Sigmoid colon (tissue), 3 donors: ENCODE results near the gene SRGAP2B.
"Not testable (repeated sequence)": the region's sequence is repeated elsewhere in the genome, so short reads cannot be mapped to it uniquely, and the experiment has no call there.

ENCODE experiments used
- POLR2A ChIP-seq, 2 donors: fragments of 450-650 bp; IDR thresholded peaks; one replicate each; pipeline ENCODE4 v1.6.1; 2016; ENCODE audit warnings: antibody characterized with exemption in 2 of 2, mild to moderate bottlenecking in 2 of 2, moderate library complexity in 2 of 2
- TF ChIP-seq, protein P1 (sequence below), 4 experiments: fragments of 450-650 bp in 3 of 4; fragments of 200-600 bp in 1 of 4; IDR thresholded peaks; one replicate each; pipeline ENCODE4 v1.5.1; 2016 to 2019; ENCODE audit warnings: antibody characterized with exemption in 4 of 4, mild to moderate bottlenecking in 3 of 4, moderate library complexity in 2 of 4

DNA sequence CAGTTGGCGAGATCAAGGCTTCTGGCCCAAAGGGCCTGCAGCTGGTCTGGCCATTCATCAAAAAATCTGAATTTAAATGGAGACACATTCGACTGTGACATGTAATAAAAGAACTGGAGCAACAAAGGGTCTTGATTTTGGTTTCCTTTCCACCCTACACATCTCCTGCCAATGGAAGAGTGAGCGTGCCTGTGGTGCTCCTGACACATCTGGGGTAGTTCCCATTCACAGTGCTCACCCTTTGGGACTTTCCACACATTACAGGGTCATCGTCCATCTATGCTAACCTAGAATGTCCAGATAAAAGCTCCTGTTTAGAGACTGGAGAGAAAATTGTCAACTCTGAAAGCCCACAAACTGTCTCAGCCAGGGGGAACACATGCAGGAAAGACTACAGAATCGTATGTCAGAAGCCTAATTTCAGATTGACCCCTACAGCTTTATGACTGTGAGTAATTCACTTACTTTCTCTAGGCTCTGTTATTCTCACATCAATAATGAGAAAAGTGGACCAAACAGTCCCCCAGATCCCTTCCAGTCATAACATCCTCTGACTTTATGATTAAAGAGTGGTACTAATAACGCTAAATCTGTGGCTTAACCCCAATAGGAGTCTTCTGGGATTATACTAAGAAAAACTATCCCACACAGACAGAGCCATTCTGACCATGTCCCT lies 46.8 kb downstream of the SRGAP2B start:
- TF ChIP-seq, protein P1, sequence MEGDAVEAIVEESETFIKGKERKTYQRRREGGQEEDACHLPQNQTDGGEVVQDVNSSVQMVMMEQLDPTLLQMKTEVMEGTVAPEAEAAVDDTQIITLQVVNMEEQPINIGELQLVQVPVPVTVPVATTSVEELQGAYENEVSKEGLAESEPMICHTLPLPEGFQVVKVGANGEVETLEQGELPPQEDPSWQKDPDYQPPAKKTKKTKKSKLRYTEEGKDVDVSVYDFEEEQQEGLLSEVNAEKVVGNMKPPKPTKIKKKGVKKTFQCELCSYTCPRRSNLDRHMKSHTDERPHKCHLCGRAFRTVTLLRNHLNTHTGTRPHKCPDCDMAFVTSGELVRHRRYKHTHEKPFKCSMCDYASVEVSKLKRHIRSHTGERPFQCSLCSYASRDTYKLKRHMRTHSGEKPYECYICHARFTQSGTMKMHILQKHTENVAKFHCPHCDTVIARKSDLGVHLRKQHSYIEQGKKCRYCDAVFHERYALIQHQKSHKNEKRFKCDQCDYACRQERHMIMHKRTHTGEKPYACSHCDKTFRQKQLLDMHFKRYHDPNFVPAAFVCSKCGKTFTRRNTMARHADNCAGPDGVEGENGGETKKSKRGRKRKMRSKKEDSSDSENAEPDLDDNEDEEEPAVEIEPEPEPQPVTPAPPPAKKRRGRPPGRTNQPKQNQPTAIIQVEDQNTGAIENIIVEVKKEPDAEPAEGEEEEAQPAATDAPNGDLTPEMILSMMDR (IDR thresholded peaks at IDR 0.05) = not testable (repeated sequence)
- not testable (repeated sequence) for TF ChIP-seq POLR2A (IDR thresholded peaks at IDR 0.05)
